Gastroesophageal sphincter (tissue), 3 donors: Measurements from ENCODE around the gene NPDC1.

Source experiments
- CTCF ChIP-seq, 4 experiments: fragments of 200-600 bp in 2 of 4; fragments of 450-650 bp in 2 of 4; sonication (generic) in 1 of 4; IDR thresholded peaks; one replicate each; pipeline ENCODE4 v1.5.1; 2017 to 2019; ENCODE audit warnings: antibody characterized with exemption in 4 of 4, mild to moderate bottlenecking in 2 of 4, moderate library complexity in 2 of 4
- EP300 ChIP-seq: sonication (generic); formaldehyde crosslinking; IDR thresholded peaks from one replicate; pipeline ENCODE4 v1.6.1; 2017; ENCODE audit warnings: antibody characterized with exemption, mild to moderate bottlenecking
- POLR2A ChIP-seq, 2 donors: fragments of 450-650 bp; IDR thresholded peaks; one replicate each; pipeline ENCODE4 v1.6.1; 2017; ENCODE audit warnings: antibody characterized with exemption in 2 of 2, mild to moderate bottlenecking in 2 of 2, moderate library complexity in 1 of 2
- POLR2AphosphoS5 ChIP-seq: sonication (generic); formaldehyde crosslinking; IDR thresholded peaks from one replicate; pipeline ENCODE4 v1.6.1; 2017; ENCODE audit warnings: antibody characterized with exemption

DNA sequence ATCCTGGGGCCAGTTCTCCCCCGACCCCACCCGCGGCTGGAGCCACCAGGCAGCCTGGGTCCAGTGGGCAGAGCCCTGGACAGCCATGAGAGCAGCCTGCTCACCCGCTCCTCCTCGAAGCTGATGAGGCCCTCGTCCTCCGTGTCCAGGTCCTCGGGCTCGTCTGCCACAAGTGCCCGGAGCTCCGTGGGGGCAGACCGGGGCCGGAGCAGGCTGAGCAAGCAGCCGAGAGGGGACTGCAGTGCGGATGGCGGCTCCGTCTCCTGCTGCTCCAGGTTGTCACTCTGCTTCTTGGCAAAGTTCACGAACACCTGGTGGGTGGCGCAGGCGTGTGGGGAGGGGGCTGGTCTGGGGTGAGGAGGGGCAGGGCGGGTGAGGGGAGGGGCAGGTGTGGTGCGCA, 37.7 kb downstream of the NPDC1 start:
- TF ChIP-seq CTCF (IDR thresholded peaks at IDR 0.05) (no peak), POLR2A (IDR thresholded peaks at IDR 0.05) (no peak), POLR2AphosphoS5 (no peak), EP300 (no peak)
